Measurements from ENCODE around the gene CIC. TPM values are rescaled to one million over a fixed set of nuclear protein-coding genes. Genes with fewer than 3 reads are reported as not detected.

The CIC gene
- total and polyA plus RNA-seq, 9 of the 15 experiments (the other 6 are each of a cell fraction or from before 2014, with no cell fraction given): 0.07 to 44.7 (median 8.6) TPM

- TF ChIP-seq MLX (CRISPR knock-in tag; conservative IDR thresholded peaks at IDR 0.05) (no peak), SIX5 (IDR thresholded peaks at IDR 0.05; ENCODE audit: borderline replicate concordance in 1 of 2, insufficient read depth in 1 of 2, low read depth in 1 of 2, low read length in 2 of 2) (0 out of 4 replicates have a peak, but pooled peaks of 1 of the 2 experiments have one; percentile 6), SOX6 (IDR thresholded peaks at IDR 0.05) (peak; percentile 51; the same call in 1 of the 2 replicates), MTA2 (IDR thresholded peaks at IDR 0.05; ENCODE audit: low read depth) (0 out of 2 replicates have a peak, but pooled peaks have one; percentile 19), ATF7 (IDR thresholded peaks at IDR 0.05) (peak; percentile 80), CTCFL (IDR thresholded peaks at IDR 0.05; ENCODE audit: borderline replicate concordance, insufficient read depth, low read depth, low read length, poor library complexity, severe bottlenecking) (peak; percentile 25), GTF2E2 (tag; IDR thresholded peaks at IDR 0.05) (0 out of 2 replicates have a peak, but pooled peaks have one; percentile 57), MEIS2 (IDR thresholded peaks at IDR 0.05; ENCODE audit: partially characterized antibody) (peak; percentile 91), HNRNPH1 (optimal IDR thresholded peaks at IDR 0.05; ENCODE audit: low read depth, low read length) (no peak), FIP1L1 (IDR thresholded peaks at IDR 0.05; ENCODE audit: low read depth, low read length, poor library complexity, severe bottlenecking) (peak; percentile 48), PHF21A (IDR thresholded peaks at IDR 0.05; ENCODE audit: borderline replicate concordance, low read depth) (no peak), E4F1 (CRISPR knock-in tag; IDR thresholded peaks at IDR 0.05; ENCODE audit: borderline replicate concordance) (no peak), HBP1 (CRISPR knock-in tag; IDR thresholded peaks at IDR 0.05) (0 out of 2 replicates have a peak, but pooled peaks have one; percentile 38), DPF2 (IDR thresholded peaks at IDR 0.05) (0 out of 2 replicates have a peak, but pooled peaks have one; percentile 43), POLR2B (IDR thresholded peaks at IDR 0.05; ENCODE audit: low read depth, partially characterized antibody) (peak; percentile 86), NR2C2 (CRISPR knock-in tag; IDR thresholded peaks at IDR 0.05) (no peak), NR2C2 (tag; IDR thresholded peaks at IDR 0.05) (peak; percentile 50; the same call in 1 of the 2 replicates), FOS (IDR thresholded peaks at IDR 0.05; ENCODE audit: extremely low read depth, insufficient read length) (peak; percentile 95), RB1 (IDR thresholded peaks at IDR 0.05; ENCODE audit: low read depth) (peak; percentile 32), RUNX1 (IDR thresholded peaks at IDR 0.05; ENCODE audit: low read depth) (0 out of 2 replicates have a peak, but pooled peaks have one; percentile 10)
Measured at GRCh38 chr19:42219812-42220750, 49.0 kb upstream of the CIC start, which contains the start of gene ZNF526 (continued).
